GM23248 (cell line): ENCODE results near the gene OR4B1. TPM values are rescaled to one million over a fixed set of nuclear protein-coding genes. Genes with fewer than 3 reads are reported as not detected.
"Not testable (repeated sequence)": the region's sequence is repeated elsewhere in the genome, so short reads cannot be mapped to it uniquely, and the experiment has no call there.

ENCODE experiments used
- DNase-seq: peaks from one replicate; pipeline ENCODE4 v3.0.0-alpha.2; 2015
- H2AFZ ChIP-seq: fragments of 200-600 bp; sonication (generic); 2 replicates; pipeline ENCODE4 v1.6.1; 2016; ENCODE audit warnings: antibody characterized with exemption
- H3F3A ChIP-seq: fragments of 200-600 bp; sonication (generic); 2 replicates; pipeline ENCODE4 v1.6.1; 2016; ENCODE audit warnings: mild to moderate bottlenecking, antibody characterized with exemption, mixed run types; ENCODE audit not compliant: insufficient read depth
- H3K27ac ChIP-seq: fragments of 200-600 bp; sonication (generic); 2 replicates; pipeline ENCODE4 v1.5.1; 2016; ENCODE audit warnings: mild to moderate bottlenecking
- H3K27me3 ChIP-seq: fragments of 200-600 bp; sonication (generic); replicated peaks from 2 replicates; pipeline ENCODE4 v1.6.1; 2016; ENCODE audit warnings: mild to moderate bottlenecking; ENCODE audit not compliant: insufficient read depth
- H3K36me3 ChIP-seq: fragments of 200-600 bp; sonication (generic); 2 replicates; pipeline ENCODE4 v1.6.1; 2016; ENCODE audit warnings: low read depth, mild to moderate bottlenecking
- H3K4me1 ChIP-seq: fragments of 200-600 bp; sonication (generic); 2 replicates; pipeline ENCODE4 v1.6.1; 2016; ENCODE audit warnings: mild to moderate bottlenecking; ENCODE audit not compliant: insufficient read depth
- H3K4me2 ChIP-seq: fragments of 200-600 bp; sonication (generic); one replicate; pipeline ENCODE4 v1.6.1; 2016; ENCODE audit warnings: mild to moderate bottlenecking; ENCODE audit not compliant: unreplicated experiment
- H3K4me3 ChIP-seq: fragments of 200-600 bp; sonication (generic); 2 replicates; pipeline ENCODE4 v1.5.1; 2016; ENCODE audit warnings: mild to moderate bottlenecking
- H3K79me2 ChIP-seq: fragments of 200-600 bp; sonication (generic); 2 replicates; pipeline ENCODE4 v1.6.1; 2016; ENCODE audit warnings: mild to moderate bottlenecking; ENCODE audit not compliant: insufficient read depth
- H3K9ac ChIP-seq: fragments of 200-600 bp; sonication (generic); 2 replicates; pipeline ENCODE4 v1.6.1; 2016; ENCODE audit warnings: mild to moderate bottlenecking
- H3K9me2 ChIP-seq: fragments of 200-600 bp; sonication (generic); 2 replicates; pipeline ENCODE4 v1.6.1; 2016; ENCODE audit warnings: mixed run types, mild to moderate bottlenecking, moderate library complexity; ENCODE audit not compliant: insufficient read depth
- H3K9me3 ChIP-seq: fragments of 200-600 bp; sonication (generic); one replicate; pipeline ENCODE4 v1.6.1; 2017; ENCODE audit warnings: low read depth
- H4K20me1 ChIP-seq: fragments of 200-600 bp; sonication (generic); 2 replicates; pipeline ENCODE4 v1.6.0; 2016; ENCODE audit not compliant: insufficient read depth
- EZH2 ChIP-seq: fragments of 200-600 bp; sonication (generic); IDR thresholded peaks from 2 replicates; pipeline ENCODE4 v1.6.1; 2018; ENCODE audit warnings: antibody characterized with exemption, mild to moderate bottlenecking; ENCODE audit not compliant: insufficient read depth, poor library complexity, severe bottlenecking
- EZH2phosphoT487 ChIP-seq: fragments of 200-600 bp; sonication (generic); IDR thresholded peaks from 2 replicates; pipeline ENCODE4 v1.6.1; 2018; ENCODE audit warnings: antibody characterized with exemption, moderate library complexity, mild to moderate bottlenecking, low read depth; ENCODE audit not compliant: insufficient read depth
- WGBS, 2 experiments: methylation state at CpG; one replicate each; pipeline ENCODE4 v1.1.6; 2015 to 2017; ENCODE audit warnings: low lambda C conversion rate in 2 of 2, low coverage in 1 of 2; ENCODE audit errors: missing lambda C conversion rate in 2 of 2; 5-methylcytosine and 5-hydroxymethylcytosine counted together
- in situ Hi-C: fragments of 300-500 bp; cut with MboI; formaldehyde crosslinking; loops from 2 replicates; pipeline ENCODE4 v1.15.0; 2020
- polyA plus RNA-seq: library from polyadenylated mRNA; unstranded; fragments of >200 nt; fragmentation: Nextera tagmentation; extraction: Ambion mirVana; gene quantifications from 2 replicates; pipeline ENCODE4 v1.2.1, GENCODE V29; 2016
- total RNA-seq: library from RNA; depleted of rRNA; stranded (reverse); fragments of >200 nt; shearing (Covaris generic); gene quantifications from 2 replicates; pipeline ENCODE4 v1.2.3, GENCODE V29; 2014

Gene OR4B1
- total and polyA plus RNA-seq, 2 experiments from 2014 or later, result not detected

DNA sequence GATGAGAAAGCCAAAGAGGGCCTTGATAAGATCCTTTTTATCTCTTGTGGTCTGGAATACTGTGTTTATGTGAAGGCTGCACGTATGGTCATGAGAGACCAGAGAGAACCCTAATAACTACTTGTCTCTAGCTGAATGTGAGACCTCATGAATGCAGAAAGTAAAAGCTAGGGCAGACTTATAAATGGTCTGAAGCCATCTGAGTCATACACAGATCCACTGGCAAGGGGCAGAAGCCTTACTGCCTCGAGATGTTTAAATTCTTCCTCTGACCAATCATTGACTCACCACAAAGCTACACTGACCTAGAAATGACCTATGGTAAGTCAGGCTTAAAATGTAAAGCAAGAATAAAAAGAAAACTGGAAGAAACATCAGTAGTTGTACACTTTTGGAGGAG lies 22.7 kb upstream of the OR4B1 start:
- no peak for TF ChIP-seq EZH2
- TF ChIP-seq EZH2phosphoT487, result no peak
- Histone ChIP-seq H3K36me3 (no peaks in the 10 kb centered on the region), H3K27ac (peak overlapping the region; percentile 19), H3K4me2 (peak overlapping the region; percentile 43), H3K4me3 (no peak overlapping the region), H2AFZ (no peak overlapping the region), H3F3A (peaks cover 5% of the 10 kb centered on the region), H3K9me2 (no peaks in the 10 kb centered on the region), H4K20me1 (no peaks in the 10 kb centered on the region), H3K9ac (no peak overlapping the region), H3K27me3 (no peaks in the 10 kb centered on the region), H3K79me2 (no peaks in the 10 kb centered on the region), H3K4me1 (peaks cover 9% of the 10 kb centered on the region), H3K9me3 (no peaks in the 10 kb centered on the region)
- in situ Hi-C loops, result no loop called here
- 8 to 14% methylated on average over 2 of the region's 2 CpGs for WGBS, 2 experiments
- DNase-seq, result peak; percentile 77

GRCh38 chr11:48207881-48208280 lies 8.7 kb upstream of the OR4B1 start:
- WGBS, 2 experiments, result 60 to 73% methylated on average over 2 of the region's 2 CpGs
- DNase-seq, result no peak
- no peaks in the 10 kb centered on the region for H3K79me2 ChIP-seq
- H3K9ac ChIP-seq, result no peak overlapping the region
- TF ChIP-seq EZH2 (no peak), EZH2phosphoT487 (no peak)
- no peaks in the 10 kb centered on the region for H3F3A ChIP-seq
- H3K27me3 ChIP-seq, result no peaks in the 10 kb centered on the region
- no peak overlapping the region for H3K4me2 ChIP-seq
- no peak overlapping the region for H3K4me3 ChIP-seq
- H3K9me2 ChIP-seq, result no peaks in the 10 kb centered on the region
- H3K9me3 ChIP-seq, result no peaks in the 10 kb centered on the region
- H4K20me1 ChIP-seq, result no peaks in the 10 kb centered on the region
- in situ Hi-C loops, result no loop called here
- no peak overlapping the region for H3K27ac ChIP-seq
- no peaks in the 10 kb centered on the region for H3K4me1 ChIP-seq
- no peaks in the 10 kb centered on the region for H3K36me3 ChIP-seq
- H2AFZ ChIP-seq, result no peak overlapping the region

- no peak overlapping the region for H3K4me2 ChIP-seq
- WGBS, 2 experiments, result 15 to 18% methylated on average over 7 of the region's 7 CpGs
- no peak overlapping the region for H3K9ac ChIP-seq
- H3K36me3 ChIP-seq, result no peaks in the 10 kb centered on the region
- no peaks in the 10 kb centered on the region for H3K9me3 ChIP-seq
- H4K20me1 ChIP-seq, result no peaks in the 10 kb centered on the region
- no peaks in the 10 kb centered on the region for H3F3A ChIP-seq
- H3K9me2 ChIP-seq, result no peaks in the 10 kb centered on the region
- H2AFZ ChIP-seq, result no peak overlapping the region
- peak; percentile 40 for DNase-seq
- H3K4me1 ChIP-seq, result no peaks in the 10 kb centered on the region
- H3K4me3 ChIP-seq, result no peak overlapping the region
- no peak for TF ChIP-seq EZH2
- no peak for TF ChIP-seq EZH2phosphoT487
- H3K79me2 ChIP-seq, result no peaks in the 10 kb centered on the region
- no peaks in the 10 kb centered on the region for H3K27me3 ChIP-seq
- in situ Hi-C loops, result no loop called here
- no peak overlapping the region for H3K27ac ChIP-seq
Measured at GRCh38 chr11:48210052-48210451, 6.6 kb upstream of the OR4B1 start.

DNA sequence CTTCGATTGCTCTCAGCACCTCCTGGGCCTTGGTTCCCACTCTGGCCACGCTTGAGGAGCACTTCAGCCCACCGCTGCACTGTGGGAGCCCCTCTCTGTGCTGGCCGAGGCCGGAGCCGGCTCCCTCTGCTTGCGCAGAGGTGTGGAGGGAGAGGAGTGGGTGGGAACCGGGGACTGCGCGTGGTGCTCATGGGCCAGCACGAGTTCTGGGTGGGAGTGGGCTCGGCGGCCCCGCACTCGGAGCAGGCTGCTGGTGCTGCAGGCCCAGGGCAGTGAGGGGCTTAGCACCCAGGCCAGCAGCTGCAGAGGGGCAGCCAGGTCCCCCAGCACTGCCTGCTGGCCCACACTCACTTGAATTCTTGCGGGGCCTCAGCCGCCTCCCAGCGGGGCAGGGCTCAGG lies 12.2 kb downstream of the OR4B1 start:
- no peaks in the 10 kb centered on the region for H3K27me3 ChIP-seq
- H3K9me2 ChIP-seq, result no peaks in the 10 kb centered on the region
- no peaks in the 10 kb centered on the region for H3K36me3 ChIP-seq
- no peaks in the 10 kb centered on the region for H3K79me2 ChIP-seq
- H4K20me1 ChIP-seq, result no peaks in the 10 kb centered on the region
- no peak overlapping the region for H3K27ac ChIP-seq
- in situ Hi-C loops, result no loop called here
- no peak overlapping the region for H2AFZ ChIP-seq
- H3K4me3 ChIP-seq, result no peak overlapping the region
- no peak overlapping the region for H3K4me2 ChIP-seq
- DNase-seq, result no peak
- no peaks in the 10 kb centered on the region for H3K9me3 ChIP-seq
- WGBS, 2 experiments, result 49 to 50% methylated on average over 12 to 16 of the region's 18 CpGs
- H3K9ac ChIP-seq, result no peak overlapping the region
- TF ChIP-seq EZH2phosphoT487 (no peak), EZH2 (no peak)
- no peaks in the 10 kb centered on the region for H3F3A ChIP-seq
- H3K4me1 ChIP-seq, result no peaks in the 10 kb centered on the region

DNA sequence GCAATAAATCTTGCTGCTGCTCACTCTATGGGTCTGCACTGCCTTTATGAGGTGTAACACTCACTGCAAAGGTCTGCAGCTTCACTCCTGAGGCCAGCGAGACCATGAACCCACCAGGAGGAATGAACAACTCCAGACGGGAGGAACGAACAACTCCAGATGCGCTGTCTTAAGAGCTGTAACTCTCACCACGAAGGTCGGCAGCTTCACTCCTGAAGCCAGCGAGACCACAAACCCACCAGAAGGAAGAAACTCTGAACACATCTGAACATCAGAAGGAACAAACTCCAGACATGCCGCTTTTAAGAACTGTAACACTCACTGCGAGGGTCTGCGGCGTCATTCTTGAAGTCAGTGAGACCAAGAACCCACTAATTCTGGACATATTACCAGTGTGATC lies 13.4 kb downstream of the OR4B1 start:
- H3K36me3 ChIP-seq, DNase-seq, H3K79me2 ChIP-seq, H4K20me1 ChIP-seq, H3K9ac ChIP-seq, H3F3A ChIP-seq, H3K4me1 ChIP-seq, H3K4me2 ChIP-seq, H2AFZ ChIP-seq, H3K4me3 ChIP-seq, H3K9me2 ChIP-seq, H3K27me3 ChIP-seq, H3K27ac ChIP-seq, in situ Hi-C loops, H3K9me3 ChIP-seq: not testable (repeated sequence)
- 61 to 74% methylated on average over 11 of the region's 11 CpGs for WGBS, 2 experiments
